ENCODE data around the gene CACNA2D4. TPM values are rescaled to one million over a fixed set of nuclear protein-coding genes. Genes with fewer than 3 reads are reported as not detected.

Gene CACNA2D4
- total and polyA plus RNA-seq, 2 donors (not counting 1 experiment from before 2014, with no cell fraction given): 0.68 to 0.99 TPM

DNA sequence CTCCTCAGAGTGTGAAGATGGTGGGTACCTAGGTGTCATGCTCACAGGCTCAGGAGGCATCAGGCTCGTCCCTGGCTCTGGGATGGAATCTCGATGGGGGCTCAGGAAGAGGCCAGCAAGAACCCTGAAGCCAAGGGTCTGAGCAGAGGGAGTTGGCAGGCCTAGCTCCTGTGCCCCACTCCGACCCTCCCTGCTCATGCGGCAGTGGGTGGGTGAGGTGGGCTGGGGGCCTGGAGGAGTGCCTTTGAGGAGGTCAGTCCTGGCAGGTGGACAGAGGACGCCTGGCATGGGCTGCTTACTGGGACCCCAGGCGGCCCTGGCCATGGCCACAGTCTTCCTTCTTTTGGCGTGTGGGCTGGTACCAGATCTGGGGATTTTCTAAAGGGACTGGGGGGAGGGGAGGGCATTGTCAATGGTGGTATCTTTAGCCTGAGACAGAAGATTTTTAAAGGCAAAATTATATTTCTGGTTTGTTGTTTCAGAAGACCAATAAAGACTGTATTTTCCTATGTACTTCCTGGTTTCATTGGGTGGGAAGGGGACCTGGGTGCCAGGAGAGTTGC lies 82.1 kb downstream of the CACNA2D4 start:
- Histone ChIP-seq H3K27ac (ENCODE audit: insufficient read depth, low read length) (no peak overlapping the region), H3K9ac (ENCODE audit: insufficient read depth, low read length) (no peak overlapping the region), H3K27me3 (ENCODE audit: control insufficient read depth, insufficient read depth, low read length) (peaks cover 11% of the 10 kb centered on the region), H3K4me1 (ENCODE audit: control insufficient read depth, extremely low read depth, insufficient read depth, low read length) (no peaks in the 10 kb centered on the region), H3K36me3 (ENCODE audit: control insufficient read depth, insufficient read depth, low read length) (no peaks in the 10 kb centered on the region), H3K4me2 (ENCODE audit: extremely low read depth, insufficient read depth, low read length) (no peak overlapping the region), H4K20me1 (ENCODE audit: control insufficient read depth, extremely low read depth, insufficient read depth, low read length) (no peaks in the 10 kb centered on the region), H3K4me3 (replicated peaks in 1 of 4; ENCODE audit: control extremely low read depth in 1 of 4, insufficient read depth in 1 of 4, low read depth in 3 of 4, low read length in 4 of 4) (no peak overlapping the region), H3K79me2 (ENCODE audit: control insufficient read depth, insufficient read depth, low read length) (no peaks in the 10 kb centered on the region), H2AFZ (ENCODE audit: low read length) (no peak overlapping the region), H3K9me3 (ENCODE audit: control insufficient read depth, insufficient read depth, low read depth, low read length) (no peaks in the 10 kb centered on the region)
- TF ChIP-seq EZH2 (IDR thresholded peaks at IDR 0.05; ENCODE audit: low read length, missing control alignments): no peak
- TF ChIP-seq CTCF (conservative IDR thresholded peaks at IDR 0.05 in 1 of 2, IDR thresholded peaks at IDR 0.05 in 1 of 2; ENCODE audit: low read depth in 1 of 2, low read length in 2 of 2): no peak
- DNase-seq (ENCODE audit: low read depth in 2 of 2): no peak

GRCh38 chr12:1835211-1836131 lies 83.0 kb downstream of the CACNA2D4 start:
- Histone ChIP-seq H3K36me3 (ENCODE audit: control insufficient read depth, insufficient read depth, low read length) (no peaks in the 10 kb centered on the region), H3K9me3 (ENCODE audit: control insufficient read depth, insufficient read depth, low read depth, low read length) (no peaks in the 10 kb centered on the region), H3K4me3 (replicated peaks in 1 of 4; ENCODE audit: control extremely low read depth in 1 of 4, insufficient read depth in 1 of 4, low read depth in 3 of 4, low read length in 4 of 4) (no peak overlapping the region), H3K4me2 (ENCODE audit: extremely low read depth, insufficient read depth, low read length) (no peak overlapping the region), H3K79me2 (ENCODE audit: control insufficient read depth, insufficient read depth, low read length) (no peaks in the 10 kb centered on the region), H3K27ac (ENCODE audit: insufficient read depth, low read length) (no peak overlapping the region), H3K27me3 (ENCODE audit: control insufficient read depth, insufficient read depth, low read length) (peaks cover 12% of the 10 kb centered on the region), H2AFZ (ENCODE audit: low read length) (no peak overlapping the region), H3K4me1 (ENCODE audit: control insufficient read depth, extremely low read depth, insufficient read depth, low read length) (no peaks in the 10 kb centered on the region), H3K9ac (ENCODE audit: insufficient read depth, low read length) (no peak overlapping the region), H4K20me1 (ENCODE audit: control insufficient read depth, extremely low read depth, insufficient read depth, low read length) (no peaks in the 10 kb centered on the region)
- DNase-seq (ENCODE audit: low read depth in 2 of 2): no peak
- TF ChIP-seq CTCF (conservative IDR thresholded peaks at IDR 0.05 in 1 of 2, IDR thresholded peaks at IDR 0.05 in 1 of 2; ENCODE audit: low read depth in 1 of 2, low read length in 2 of 2) (no peak), EZH2 (IDR thresholded peaks at IDR 0.05; ENCODE audit: low read length, missing control alignments) (no peak)

GRCh38 chr12:1834186-1834925 lies 84.1 kb downstream of the CACNA2D4 start:
- Histone ChIP-seq H4K20me1 (ENCODE audit: control insufficient read depth, extremely low read depth, insufficient read depth, low read length) (no peaks in the 10 kb centered on the region), H3K27ac (ENCODE audit: insufficient read depth, low read length) (no peak overlapping the region), H3K4me2 (ENCODE audit: extremely low read depth, insufficient read depth, low read length) (no peak overlapping the region), H3K27me3 (ENCODE audit: control insufficient read depth, insufficient read depth, low read length) (peaks cover 16% of the 10 kb centered on the region), H3K9me3 (ENCODE audit: control insufficient read depth, insufficient read depth, low read depth, low read length) (no peaks in the 10 kb centered on the region), H3K4me1 (ENCODE audit: control insufficient read depth, extremely low read depth, insufficient read depth, low read length) (no peaks in the 10 kb centered on the region), H3K79me2 (ENCODE audit: control insufficient read depth, insufficient read depth, low read length) (no peaks in the 10 kb centered on the region), H2AFZ (ENCODE audit: low read length) (no peak overlapping the region), H3K9ac (ENCODE audit: insufficient read depth, low read length) (no peak overlapping the region), H3K36me3 (ENCODE audit: control insufficient read depth, insufficient read depth, low read length) (no peaks in the 10 kb centered on the region), H3K4me3 (replicated peaks in 1 of 4; ENCODE audit: control extremely low read depth in 1 of 4, insufficient read depth in 1 of 4, low read depth in 3 of 4, low read length in 4 of 4) (no peak overlapping the region)
- TF ChIP-seq CTCF (conservative IDR thresholded peaks at IDR 0.05 in 1 of 2, IDR thresholded peaks at IDR 0.05 in 1 of 2; ENCODE audit: low read depth in 1 of 2, low read length in 2 of 2) (no peak), EZH2 (IDR thresholded peaks at IDR 0.05; ENCODE audit: low read length, missing control alignments) (no peak)
- no peak for DNase-seq (ENCODE audit: low read depth in 2 of 2)
